ENCODE data around the gene MCTP1.
"Not testable (repeated sequence)": the region's sequence is repeated elsewhere in the genome, so short reads cannot be mapped to it uniquely, and the experiment has no call there.

Gene MCTP1

DNA sequence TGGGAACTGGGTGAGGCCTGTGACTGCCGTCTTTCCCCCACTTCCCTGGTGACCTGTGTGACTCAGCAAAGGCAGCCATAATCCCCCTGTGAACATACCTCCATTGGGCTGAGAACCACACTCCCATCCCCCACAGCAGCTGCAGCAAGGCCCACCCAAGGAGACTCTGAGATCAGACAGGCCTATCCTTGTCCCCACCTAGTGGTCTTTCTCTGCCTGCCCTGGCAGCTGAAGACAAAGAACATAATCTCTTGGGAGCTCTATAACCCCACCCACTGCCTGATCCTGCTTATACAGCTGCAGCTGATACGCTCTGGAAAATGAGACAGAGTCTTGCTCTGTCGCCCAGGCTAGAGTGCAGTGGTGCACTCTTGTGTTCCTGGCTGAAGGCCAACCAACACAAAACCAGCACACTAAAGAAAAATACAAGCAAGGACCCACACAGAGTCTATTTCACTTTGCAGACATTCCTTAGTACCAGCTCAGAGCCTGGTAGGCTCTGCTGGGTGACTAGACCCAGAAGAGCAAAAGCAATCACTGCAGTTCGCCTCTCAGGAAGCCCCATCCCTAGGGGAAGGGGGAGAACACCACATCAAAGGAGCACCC, 106.7 kb downstream of the MCTP1 start:
- peak; percentile 52 for DNase-seq

DNA sequence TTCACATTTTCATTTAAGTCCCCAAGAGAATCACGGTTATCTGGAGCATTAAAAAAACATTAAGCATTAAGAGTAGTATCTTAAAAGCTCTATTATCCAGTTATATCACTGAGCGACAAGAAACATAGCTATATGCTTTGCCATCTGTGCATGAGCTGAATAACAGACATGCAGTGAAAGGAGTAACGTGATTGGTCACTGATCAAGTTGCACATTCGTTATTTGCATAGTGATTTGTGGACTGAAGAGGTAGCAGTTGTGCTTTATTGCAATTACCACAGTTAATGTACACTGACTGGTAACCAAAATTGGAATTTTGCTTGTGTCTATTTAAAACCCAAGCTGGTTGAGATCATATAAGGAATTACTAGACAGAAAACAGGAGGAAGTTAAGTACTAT, 107.4 kb downstream of the MCTP1 start:
- DNase-seq = peak; percentile 44

DNA sequence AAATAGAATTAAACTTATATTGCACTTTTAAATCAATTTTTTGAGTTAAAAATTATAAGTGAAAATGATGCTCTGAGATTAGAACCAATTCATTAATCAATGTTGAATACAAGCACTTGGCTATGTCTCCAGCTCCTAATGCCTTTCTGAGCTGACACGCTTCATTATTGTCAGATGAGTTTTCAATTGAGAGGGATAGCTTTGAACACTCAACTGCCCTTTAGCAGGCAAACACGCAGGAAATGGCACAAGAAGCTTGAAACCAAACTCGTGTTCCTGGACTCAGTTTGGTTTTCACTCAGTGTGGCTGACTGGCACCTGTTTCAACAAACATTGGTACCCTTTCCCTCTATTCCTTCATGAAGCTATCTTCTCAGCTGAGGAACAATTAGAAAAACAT, 109.8 kb downstream of the MCTP1 start:
- no peak for DNase-seq

DNA sequence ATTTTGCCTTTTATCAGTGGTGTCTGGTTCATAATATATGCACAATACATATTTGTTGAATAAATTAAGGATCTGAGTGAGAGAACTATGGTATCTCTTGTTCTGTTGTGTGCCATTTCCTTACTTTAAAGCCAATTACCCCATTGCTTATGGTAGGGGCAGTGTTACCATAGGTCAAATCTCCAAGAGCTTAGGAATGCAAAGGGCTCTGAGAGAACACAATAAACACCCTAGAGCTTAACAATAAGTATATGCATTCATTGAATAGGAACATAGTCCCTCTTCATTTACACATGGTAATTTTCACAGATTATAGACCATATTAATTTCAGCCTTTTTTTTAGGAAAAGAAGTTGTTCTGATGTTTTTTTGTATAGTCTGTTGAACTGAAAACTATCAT, 112.2 kb downstream of the MCTP1 start:
- DNase-seq = no peak

DNA sequence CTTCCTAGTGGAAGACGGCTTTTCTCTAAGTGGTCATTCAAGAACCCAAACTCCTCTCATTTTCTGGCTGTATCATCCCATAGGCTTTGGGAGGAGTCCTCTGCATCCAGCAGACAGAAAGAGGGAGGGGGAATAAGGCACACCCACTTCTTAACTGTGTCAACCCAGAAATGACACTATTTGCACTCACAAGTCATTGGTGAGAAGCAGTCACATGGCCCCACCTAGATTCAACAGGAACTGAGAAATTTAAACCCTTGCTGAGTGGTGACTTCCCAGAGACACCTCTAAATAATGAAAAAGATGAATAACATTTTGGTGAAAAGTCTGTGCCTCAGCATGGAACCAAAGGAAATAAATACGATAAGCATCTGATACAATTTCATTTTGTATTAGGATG, 120.0 kb downstream of the MCTP1 start:
- DNase-seq = no peak

DNA sequence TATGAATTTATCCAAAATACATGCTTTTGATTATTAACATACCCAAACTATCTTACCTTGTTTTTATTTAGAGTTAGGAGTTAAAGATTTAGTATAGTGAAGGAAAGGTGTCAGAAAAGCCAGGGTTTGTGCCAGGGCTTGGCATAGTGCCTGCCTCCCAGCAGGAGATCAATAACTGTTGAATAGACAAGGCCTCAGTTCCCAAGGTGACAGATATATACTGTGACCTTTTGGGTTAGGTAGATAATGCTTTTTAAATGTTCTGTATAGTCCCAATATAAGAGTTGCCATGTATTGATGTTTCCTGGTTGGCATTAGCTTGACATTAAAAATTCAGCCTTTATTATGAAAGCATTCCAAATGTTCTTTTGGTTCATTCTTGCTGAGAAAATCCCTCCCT, 121.8 kb downstream of the MCTP1 start:
- DNase-seq = no peak

DNA sequence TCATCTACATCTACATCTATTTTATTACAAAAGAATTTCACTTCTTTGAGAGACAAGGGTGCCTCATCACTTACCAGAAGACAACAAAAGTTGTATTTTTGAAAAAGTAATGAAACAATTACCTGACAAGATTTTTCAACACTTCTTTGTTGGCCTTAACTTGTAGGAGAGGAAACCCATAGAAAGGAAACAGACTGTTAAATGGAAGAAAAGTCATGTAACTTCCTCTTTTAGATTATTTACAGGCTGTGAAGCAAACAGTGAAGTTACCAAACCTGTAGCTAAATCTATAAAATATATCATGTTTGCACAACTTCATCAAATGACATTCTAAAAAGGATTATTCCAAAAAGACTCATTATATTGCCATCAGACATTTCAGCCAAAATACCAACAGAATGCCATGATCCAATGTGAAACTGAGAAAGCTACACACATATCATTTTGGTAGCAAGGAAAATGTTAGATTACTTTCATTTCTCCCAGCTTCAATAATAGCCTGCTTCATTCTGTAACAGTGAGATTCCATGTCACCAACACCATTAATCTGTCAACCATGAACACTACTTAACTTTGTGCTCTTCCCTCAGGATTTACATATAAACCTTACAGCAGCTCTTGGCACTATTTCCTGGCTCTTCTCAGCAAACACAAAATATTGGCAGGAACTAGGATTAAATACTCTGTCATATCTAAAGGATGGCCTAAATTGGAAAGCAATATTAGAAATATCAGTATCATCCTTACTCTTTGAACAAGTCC, 122.5 kb downstream of the MCTP1 start:
- DNase-seq = no peak

DNA sequence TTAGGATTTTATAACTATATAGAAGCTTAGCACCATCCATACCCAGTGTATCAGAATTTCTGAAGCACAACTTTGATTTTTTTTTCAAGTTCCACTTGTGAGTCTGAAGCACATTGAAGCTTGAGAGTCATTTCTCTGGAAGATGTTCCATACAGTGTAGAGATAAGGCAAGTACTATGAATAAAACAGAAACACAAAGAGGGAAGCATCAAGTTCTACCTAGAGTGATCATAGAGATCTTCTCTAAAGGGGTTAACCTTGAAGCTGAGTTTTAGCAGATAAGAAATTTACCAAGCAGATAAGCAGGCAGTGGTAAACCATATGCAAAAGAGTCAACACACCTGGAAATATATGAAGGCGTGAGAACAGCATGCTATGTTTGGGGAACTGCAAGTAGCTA, 125.3 kb downstream of the MCTP1 start:
- no peak for DNase-seq

DNA sequence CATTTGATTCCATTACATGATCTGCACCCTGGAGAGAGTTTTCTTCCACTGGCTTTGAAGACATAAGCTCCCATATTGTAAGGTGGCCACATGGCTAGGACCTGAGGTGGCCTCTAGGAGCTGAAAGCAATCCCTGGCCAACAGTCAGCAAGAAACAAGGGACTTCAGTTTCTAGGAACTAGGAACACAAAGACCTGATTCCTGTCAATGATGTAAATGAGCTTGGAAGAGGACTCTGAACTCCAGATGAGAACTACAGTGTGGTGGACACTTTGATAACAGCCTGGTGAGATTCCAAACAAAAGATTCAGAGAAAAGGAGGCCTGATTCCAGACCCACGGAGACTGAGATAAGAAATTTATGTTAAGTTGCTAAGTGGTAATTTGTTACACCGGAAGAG, 129.0 kb downstream of the MCTP1 start:
- no peak for DNase-seq

DNA sequence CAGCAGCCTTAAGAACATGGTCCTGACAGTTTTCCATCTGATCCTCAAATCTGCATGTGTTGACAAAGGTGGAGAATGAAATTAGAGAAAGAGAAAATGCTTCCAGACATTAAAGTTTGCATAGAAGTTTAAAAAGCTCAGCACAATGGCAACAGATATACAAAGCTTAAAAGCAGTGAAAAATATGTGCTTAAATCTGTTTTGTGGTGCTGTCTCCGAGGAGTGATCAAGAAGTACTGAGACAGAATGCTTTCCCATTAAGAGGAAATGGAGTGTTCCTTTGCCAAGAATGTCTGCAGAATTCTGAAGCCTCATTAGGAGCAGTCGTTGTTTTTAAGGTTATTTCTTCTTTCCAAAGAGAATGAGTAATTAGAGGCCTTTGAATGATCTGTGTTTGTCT, 131.4 kb downstream of the MCTP1 start:
- DNase-seq = no peak

DNA sequence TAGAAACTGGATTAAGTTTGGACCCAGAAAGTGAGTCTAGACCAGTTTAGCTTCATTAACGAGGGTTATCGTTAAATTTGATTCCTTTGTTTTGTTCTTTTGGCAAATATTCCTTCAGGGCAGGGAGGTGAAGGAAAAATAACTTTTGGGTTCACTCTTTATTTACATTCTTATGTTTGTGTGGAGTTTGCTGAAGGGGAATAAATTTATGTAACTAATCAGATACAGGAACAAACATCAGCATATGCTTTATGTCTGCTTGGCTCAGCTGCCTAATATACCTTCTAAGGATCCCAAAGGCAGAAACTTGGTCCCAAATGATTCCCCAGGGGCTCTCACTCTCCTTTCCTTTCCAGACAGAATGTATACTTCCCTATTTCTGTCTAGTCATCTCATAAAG, 132.4 kb downstream of the MCTP1 start:
- no peak for DNase-seq

DNA sequence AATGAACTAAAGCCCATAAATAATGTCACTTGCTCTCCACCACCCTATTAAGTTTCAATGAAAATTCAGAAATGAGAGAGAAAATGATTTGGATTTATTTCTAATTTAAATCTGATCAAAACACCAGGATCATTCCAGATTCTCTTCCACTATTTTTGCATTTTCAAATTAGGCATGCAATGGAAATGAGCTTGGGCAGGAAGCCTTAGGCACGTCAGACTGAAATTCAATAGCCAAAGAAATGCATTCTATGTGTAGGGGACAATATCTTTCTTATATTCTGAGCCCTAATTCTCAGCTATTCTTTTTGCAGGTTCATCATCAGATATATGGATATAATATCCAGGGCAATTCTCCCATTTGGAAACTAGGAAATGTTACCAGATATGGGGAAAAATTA, 132.8 kb downstream of the MCTP1 start:
- DNase-seq = no peak

DNA sequence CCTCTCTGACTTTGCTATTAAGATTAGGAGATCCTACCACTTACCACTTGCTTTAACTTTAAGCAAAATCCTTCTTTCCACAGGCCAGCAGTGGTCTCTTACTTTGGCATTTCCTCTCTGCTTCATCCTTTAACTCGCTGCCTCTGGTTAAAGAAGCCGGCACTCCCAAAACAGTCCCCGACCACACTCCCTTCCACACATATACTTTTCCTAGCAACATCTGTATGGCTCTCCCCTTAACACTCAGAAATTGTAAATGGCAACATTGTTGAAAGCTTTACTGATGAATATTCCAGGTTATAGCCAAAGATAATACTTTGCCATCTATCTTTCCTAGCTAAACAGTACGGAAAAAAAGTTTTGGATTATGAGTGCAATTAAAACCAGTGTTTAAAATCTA, 133.2 kb downstream of the MCTP1 start:
- DNase-seq = no peak

DNA sequence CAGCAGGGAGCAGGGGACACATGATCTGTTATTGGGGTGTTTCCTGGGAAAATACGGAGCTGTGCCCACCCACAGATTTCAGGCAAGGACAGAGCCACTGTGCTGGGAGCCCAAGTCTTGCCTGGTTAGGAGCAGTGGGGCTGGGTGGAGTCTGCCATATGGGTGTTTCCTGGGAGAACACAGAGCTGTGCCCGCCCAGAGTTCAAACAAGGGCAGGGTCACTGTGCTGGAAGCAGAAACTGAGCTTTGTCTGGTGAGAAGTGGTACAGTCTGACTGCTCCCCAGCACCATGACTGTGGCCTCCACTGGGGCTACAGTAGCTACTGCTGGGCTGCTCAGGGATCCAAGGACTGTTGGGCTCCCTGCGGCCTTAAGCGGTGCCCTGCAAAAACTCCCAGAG, 135.5 kb downstream of the MCTP1 start:
- no peak for DNase-seq

DNA sequence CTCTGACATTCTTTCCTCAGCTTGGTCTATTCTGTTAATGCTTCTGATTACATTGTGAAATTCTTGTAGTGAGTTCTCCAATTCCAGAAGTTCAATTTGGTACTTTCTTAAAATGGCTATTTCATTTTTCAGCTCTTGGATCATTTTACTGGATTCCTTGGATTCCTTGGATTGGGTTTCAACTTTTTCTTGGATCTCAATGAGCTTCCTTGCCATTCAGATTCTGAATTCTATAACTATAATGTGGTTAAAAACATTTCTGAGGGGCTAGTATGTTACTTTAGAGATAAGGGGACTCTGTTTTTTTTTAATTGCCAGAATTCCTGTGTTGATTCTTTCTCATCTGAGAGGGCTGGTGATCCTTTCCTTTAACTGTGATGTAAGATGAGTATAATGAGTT, 136.4 kb downstream of the MCTP1 start:
- DNase-seq = no peak

DNA sequence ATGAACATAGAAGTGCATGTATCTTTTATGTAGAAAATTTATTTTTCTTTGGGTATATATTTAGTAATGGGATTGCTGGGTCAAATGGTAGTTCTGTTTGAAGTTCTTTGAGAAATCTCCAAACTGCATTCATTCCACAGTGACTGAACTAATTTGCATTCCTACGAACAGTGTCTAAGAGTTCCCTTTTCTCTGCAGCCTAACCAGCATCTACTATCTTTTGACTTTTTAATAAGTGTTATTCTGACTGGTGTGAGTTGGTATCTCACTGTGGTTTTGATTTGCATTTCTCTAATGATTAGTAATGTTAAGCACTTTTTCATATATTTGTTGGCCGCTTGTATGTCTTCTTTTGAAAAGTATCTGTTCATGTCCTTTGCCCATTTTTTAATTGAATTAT, 141.0 kb downstream of the MCTP1 start:
- not testable (repeated sequence) for DNase-seq

DNA sequence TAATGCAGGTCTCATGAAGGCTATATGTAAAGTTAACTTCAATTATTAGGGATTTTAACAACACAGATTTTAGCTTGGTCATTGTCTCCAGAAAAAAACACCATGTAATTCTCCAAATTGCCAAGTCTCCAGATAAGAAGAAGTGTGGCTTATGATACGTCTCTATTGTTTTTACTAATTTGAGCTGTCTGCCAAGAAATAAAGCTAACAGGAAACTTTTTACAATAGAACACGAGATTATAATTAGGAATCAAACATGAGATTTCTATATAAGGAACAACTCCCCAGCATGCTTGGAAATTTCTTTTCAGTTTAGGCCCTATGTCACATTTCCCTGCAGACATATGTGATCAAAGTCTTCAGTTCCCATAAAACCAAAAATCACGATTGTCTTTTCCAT, 142.7 kb downstream of the MCTP1 start:
- no peak for DNase-seq

DNA sequence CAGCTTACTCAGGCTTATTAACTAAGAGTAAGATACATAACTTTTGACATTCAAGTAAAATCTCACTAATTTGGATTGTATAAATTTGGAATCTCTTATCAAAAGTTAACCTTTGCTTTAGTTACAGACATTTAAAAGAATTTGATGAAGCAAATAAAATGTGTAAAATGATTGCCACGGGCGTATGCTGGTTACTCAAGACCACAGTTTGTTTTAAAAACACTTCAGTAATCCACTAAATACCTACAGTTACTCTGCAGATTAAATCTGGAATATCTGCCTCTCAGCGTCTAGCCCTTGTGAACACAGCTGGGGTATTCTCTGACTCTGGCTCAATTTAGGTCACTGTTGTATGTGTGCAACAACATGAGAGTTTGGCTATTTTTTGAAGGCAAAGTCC, 143.8 kb downstream of the MCTP1 start:
- DNase-seq = no peak

DNA sequence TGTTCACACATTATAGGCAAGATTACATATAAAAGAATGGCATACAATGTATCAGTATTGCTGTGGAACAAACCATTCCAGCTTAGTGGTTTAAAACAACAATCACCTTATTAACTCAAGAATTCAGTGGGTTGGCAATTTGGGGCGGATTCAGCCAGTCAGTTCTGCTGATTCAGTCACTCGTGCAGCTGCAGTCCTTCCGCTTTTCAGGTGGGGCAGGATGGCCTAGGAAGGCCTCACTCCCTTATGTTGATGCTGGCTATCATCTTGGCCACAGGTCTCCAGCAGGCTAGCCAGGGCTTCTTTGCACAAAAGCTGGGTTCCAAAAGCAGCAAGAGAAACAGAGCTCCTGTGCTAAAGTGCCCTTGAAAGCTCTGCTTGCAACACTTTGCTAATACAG, 150.6 kb downstream of the MCTP1 start:
- DNase-seq = no peak

DNA sequence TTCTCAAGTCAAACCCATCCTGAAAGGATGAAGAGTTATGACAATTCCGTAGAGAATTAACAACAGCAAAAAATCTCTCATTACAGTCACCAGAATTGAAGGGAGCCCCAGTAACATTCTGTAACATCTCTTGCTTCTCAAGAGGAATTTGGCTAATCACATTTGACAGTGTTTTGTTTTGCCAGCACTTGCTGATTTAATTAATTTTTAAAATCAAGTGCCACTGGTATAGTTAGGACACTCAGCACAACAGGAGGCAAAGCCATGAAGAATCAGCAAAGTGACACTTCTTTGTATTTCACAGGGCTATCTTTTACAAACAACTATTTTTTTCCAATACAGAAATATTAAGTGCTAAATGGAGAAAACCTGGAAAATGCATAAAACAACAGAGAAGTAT, 152.8 kb downstream of the MCTP1 start:
- no peak for DNase-seq

DNA sequence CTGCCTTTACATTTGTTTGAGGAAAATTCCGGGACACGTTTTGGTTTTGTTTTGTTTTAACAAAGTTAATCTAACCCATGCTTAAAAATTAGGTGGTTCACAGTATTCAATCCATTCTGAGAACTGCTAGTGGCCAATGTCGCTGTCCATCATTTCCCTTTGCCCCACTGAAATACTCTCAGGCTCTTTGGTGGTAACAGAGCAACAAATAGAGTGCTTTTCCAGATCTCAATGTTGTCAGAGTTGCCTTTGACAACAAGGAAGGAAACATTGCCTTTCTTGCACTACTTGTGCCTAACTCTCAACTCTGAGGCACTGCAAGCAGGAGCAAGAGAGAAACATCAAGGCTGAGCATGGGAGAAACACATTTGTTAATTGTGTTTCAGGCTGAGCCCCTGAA, 154.0 kb downstream of the MCTP1 start:
- no peak for DNase-seq

DNA sequence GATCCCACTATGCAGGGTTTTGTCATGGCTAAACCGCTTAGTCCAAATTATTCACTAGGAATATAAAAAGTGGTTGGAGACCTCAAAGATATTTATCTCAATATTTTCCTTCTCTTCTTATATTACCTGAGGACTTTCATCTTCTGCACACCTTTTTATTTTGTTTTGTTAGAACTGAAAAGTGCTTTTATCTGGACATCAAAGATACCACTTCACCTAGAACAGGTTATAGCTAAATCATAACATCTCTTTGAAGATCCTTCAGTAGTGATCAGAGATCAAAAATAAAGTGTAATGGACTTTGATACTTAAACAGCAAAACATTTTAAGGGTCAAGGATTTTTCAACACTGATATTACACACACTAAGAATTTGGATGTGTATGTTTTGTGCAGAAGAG, 160.2 kb downstream of the MCTP1 start:
- DNase-seq = no peak

DNA sequence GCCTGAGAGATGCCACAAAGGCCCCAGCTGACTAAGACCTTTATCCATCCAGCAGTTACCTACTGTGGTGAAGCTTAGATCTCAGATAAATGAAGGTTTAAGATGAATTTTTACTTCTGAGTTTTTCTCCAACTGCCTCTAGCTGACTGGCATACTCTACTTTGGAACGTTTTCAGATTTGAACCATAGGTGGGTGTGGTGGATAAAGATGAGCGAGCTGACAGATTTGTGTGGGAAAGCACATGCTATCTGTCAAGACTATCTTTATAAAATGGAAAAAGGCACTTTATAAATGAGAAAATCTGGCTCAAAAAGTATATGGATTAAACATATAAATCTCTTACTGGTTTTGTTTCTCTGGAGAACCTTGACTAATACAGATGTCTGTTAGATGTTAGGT, 160.8 kb downstream of the MCTP1 start:
- no peak for DNase-seq

DNA sequence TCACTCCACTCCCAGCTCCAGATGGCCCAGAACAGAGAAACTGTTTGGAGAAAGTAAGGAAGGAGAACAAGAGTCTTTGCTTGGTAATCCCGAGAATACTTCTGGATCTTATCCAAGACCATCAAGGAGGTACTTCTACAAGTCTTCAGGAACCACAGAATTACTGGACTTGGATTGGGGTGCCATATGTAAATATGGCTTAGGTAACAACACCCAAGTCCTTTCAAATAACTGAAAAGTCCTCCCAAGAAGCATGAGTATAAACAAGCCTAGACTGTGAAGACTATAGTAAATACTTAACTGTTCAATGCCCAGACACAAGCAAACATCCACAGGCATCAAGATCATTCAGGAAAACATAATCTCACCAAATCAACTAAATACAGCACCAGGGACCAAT, 170.0 kb downstream of the MCTP1 start:
- DNase-seq = no peak

DNA sequence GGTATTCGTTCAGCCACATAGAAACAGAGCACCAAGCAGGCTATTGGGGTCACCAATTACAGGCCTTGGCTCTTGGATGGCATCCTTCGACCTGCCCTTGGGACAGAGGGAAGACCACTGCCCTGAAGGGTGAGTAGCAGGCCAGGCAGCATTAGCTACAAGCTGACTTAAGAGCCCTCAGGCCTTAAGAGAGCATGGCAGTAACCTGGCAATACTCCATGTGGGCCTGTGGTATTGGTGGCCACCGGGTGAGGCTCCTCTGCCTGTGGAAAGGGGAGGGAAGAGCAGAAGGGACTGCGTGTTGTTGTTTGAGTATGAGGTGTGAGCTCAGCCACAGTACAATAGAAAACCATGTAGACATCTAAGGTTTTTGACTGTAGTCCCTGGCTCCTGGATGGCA, 170.6 kb downstream of the MCTP1 start:
- DNase-seq = no peak
